ENCODE data around the gene TGM5. TPM values are rescaled to one million over a fixed set of nuclear protein-coding genes. Genes with fewer than 3 reads are reported as not detected.

Gene TGM5
- total and polyA plus RNA-seq, 2 experiments from 2014 or later: not detected

- H3K36me3 ChIP-seq (ENCODE audit: insufficient read depth): no peaks in the 10 kb centered on the region
- Mint-ChIP-seq H3K27me3 (ENCODE audit: insufficient read depth, low read depth, poor library complexity) (peaks cover 2% of the 10 kb centered on the region), H3K4me1 (peaks cover 6% of the 10 kb centered on the region), H3K27ac (no peak overlapping the region), H3K36me3 (ENCODE audit: low read depth) (no peaks in the 10 kb centered on the region), H3K9me3 (no peaks in the 10 kb centered on the region), H3K4me3 (no peak overlapping the region)
- no peaks in the 10 kb centered on the region for H3K27me3 ChIP-seq (ENCODE audit: insufficient read depth)
- H2AFZ ChIP-seq: no peak overlapping the region
- no peak overlapping the region for H3K4me2 ChIP-seq
- ATAC-seq (no peak), DNase-seq (ENCODE audit: low spot score) (no peak)
- no peaks in the 10 kb centered on the region for H3K9me2 ChIP-seq (ENCODE audit: insufficient read depth)
- H3F3A ChIP-seq (replicated peaks; ENCODE audit: low read depth): no peaks in the 10 kb centered on the region
- H3K4me3 ChIP-seq: no peak overlapping the region
- H3K4me1 ChIP-seq (ENCODE audit: insufficient read depth): no peaks in the 10 kb centered on the region
- no peaks in the 10 kb centered on the region for H4K20me1 ChIP-seq (replicated peaks; ENCODE audit: insufficient read depth)
- TF ChIP-seq CREB1 (CRISPR knock-in tag; IDR thresholded peaks at IDR 0.05; ENCODE audit: low read depth): no peak
- no peak for TF ChIP-seq JUNB (IDR thresholded peaks at IDR 0.05; ENCODE audit: unreplicated experiment)
- no peak for TF ChIP-seq ZNF462 (CRISPR knock-in tag; IDR thresholded peaks at IDR 0.05)
- no peak for TF ChIP-seq ZNF331 (CRISPR knock-in tag; IDR thresholded peaks at IDR 0.05; ENCODE audit: low read depth)
- TF ChIP-seq REST (IDR thresholded peaks at IDR 0.05; ENCODE audit: unreplicated experiment): no peak
- no peak for TF ChIP-seq EZH2phosphoT487 (IDR thresholded peaks at IDR 0.05; ENCODE audit: unreplicated experiment)
- TF ChIP-seq CTCF (conservative IDR thresholded peaks at IDR 0.05; ENCODE audit: low read depth in 2 of 2): no peak
- TF ChIP-seq POLR2AphosphoS5 (IDR thresholded peaks at IDR 0.05; ENCODE audit: low read depth): no peak
- H3K79me2 ChIP-seq (replicated peaks; ENCODE audit: insufficient read depth): no peaks in the 10 kb centered on the region
- no peak overlapping the region for H3K27ac ChIP-seq (ENCODE audit: low read depth)
Measured at GRCh38 chr15:43219929-43220928, 46.5 kb downstream of the TGM5 start.
